Choroid plexus epithelial cell (primary cell): ENCODE data around the gene JAK1.

Experiments used
- DNase-seq: peaks from one replicate; pipeline ENCODE4 v3.0.0-alpha.2; 2010; ENCODE audit warnings: low read depth
- H3K4me3 ChIP-seq: 2 replicates; pipeline ENCODE4 v1.5.1; 2011; ENCODE audit warnings: low read depth, mild to moderate bottlenecking, control low read depth, low read length, moderate library complexity
- CTCF ChIP-seq: conservative IDR thresholded peaks from 2 replicates; pipeline ENCODE4 v1.5.1; 2011; ENCODE audit warnings: low read depth, mild to moderate bottlenecking, control low read depth, inconsistent platforms, low read length, moderate library complexity

The JAK1 gene

GRCh38 chr1:64948216-64948615, 18.1 kb downstream of the JAK1 start:
- TF ChIP-seq CTCF: no peak
- no peak overlapping the region for H3K4me3 ChIP-seq
- no peak for DNase-seq

GRCh38 chr1:64946916-64947315, 19.4 kb downstream of the JAK1 start:
- no peak for TF ChIP-seq CTCF
- no peak for DNase-seq
- H3K4me3 ChIP-seq: no peak overlapping the region

GRCh38 chr1:64944913-64945312, 21.4 kb downstream of the JAK1 start:
- no peak overlapping the region for H3K4me3 ChIP-seq
- no peak for DNase-seq
- no peak for TF ChIP-seq CTCF

GRCh38 chr1:64942675-64943074, 23.7 kb downstream of the JAK1 start:
- TF ChIP-seq CTCF: no peak
- H3K4me3 ChIP-seq: no peak overlapping the region
- DNase-seq: no peak

- TF ChIP-seq CTCF: no peak
- no peak for DNase-seq
- no peak overlapping the region for H3K4me3 ChIP-seq
Measured at GRCh38 chr1:64942118-64942517, 24.2 kb downstream of the JAK1 start.

- no peak for TF ChIP-seq CTCF
- no peak overlapping the region for H3K4me3 ChIP-seq
- DNase-seq: no peak
Measured at GRCh38 chr1:64941461-64942117, 24.8 kb downstream of the JAK1 start.

GRCh38 chr1:64940025-64940424, 26.3 kb downstream of the JAK1 start:
- no peak for DNase-seq
- TF ChIP-seq CTCF: no peak
- H3K4me3 ChIP-seq: no peak overlapping the region
